Stimulated activated CD4-positive, alpha-beta T cell treated with anti-CD3 and anti-CD28 coated beads, Interleukin-15, amount 100 ng/mL, for 24 hours (primary cell): ENCODE data around the gene SLC39A2.
"Not testable (repeated sequence)": the region's sequence is repeated elsewhere in the genome, so short reads cannot be mapped to it uniquely, and the experiment has no call there.

Experiments used
- DNase-seq: peaks from one replicate; pipeline ENCODE4 v3.0.0-alpha.2; 2020

SLC39A2 gene

DNA sequence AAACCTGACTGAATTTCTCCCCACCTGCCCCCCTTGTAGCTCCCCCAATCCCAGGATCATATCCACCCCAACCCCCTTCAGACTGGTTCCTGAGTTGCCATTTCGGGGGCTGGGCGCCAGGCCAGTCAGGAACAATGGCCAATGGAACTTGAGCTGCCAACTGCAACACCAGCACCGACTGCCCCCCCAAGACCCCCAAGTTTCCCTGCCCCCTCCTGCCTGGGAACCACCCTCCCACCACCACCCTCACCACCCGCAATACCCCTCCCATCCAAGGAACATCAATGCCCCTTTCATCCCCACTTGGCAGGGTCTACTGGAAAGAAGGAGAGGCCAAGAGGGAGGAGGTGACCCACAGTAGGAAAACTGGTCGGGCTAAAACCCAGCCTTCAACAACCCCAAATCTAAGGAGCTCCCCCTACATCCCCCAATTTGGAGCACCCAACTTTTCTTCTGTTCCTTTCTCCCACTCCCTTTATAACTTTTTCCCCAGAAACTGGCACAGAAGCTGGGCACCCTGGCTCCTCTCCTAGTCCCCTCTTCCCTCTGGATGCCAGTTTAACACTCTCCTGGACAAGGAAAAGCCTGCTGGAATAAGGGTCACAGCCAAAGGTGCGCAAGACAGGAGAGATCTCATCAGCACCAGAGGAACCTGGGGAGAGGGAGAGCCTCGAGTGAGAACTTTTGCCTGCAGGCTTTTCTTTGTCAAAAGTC, 27.3 kb downstream of the SLC39A2 start:
- no peak for DNase-seq

DNA sequence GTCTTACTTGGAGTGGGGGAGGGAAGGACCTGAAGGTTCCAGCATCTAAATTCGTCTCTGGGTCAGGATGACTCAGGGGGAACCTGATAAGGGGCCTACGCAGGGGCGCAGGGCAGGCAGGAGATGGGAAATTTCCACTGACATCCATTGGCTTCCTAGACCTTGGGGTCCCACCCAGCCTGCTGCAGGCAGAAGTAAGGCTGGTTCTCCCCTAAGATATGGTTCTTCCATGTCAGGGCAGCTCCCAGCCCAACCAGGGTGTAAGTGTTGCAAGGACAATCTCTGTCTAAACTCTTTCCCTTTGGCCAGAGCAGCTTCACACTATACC, 27.9 kb downstream of the SLC39A2 start:
- no peak for DNase-seq

GRCh38 chr14:21029917-21030316, 30.8 kb downstream of the SLC39A2 start, which contains the start of gene TPPP2:
Gene TPPP2, plus strand, starts transcription at chr14:21030217. Its CDS starts 365 bp downstream, at chr14:21030582.
- no peak for DNase-seq

GRCh38 chr14:21030531-21030930, 31.4 kb downstream of the SLC39A2 start:
- DNase-seq, result no peak

DNA sequence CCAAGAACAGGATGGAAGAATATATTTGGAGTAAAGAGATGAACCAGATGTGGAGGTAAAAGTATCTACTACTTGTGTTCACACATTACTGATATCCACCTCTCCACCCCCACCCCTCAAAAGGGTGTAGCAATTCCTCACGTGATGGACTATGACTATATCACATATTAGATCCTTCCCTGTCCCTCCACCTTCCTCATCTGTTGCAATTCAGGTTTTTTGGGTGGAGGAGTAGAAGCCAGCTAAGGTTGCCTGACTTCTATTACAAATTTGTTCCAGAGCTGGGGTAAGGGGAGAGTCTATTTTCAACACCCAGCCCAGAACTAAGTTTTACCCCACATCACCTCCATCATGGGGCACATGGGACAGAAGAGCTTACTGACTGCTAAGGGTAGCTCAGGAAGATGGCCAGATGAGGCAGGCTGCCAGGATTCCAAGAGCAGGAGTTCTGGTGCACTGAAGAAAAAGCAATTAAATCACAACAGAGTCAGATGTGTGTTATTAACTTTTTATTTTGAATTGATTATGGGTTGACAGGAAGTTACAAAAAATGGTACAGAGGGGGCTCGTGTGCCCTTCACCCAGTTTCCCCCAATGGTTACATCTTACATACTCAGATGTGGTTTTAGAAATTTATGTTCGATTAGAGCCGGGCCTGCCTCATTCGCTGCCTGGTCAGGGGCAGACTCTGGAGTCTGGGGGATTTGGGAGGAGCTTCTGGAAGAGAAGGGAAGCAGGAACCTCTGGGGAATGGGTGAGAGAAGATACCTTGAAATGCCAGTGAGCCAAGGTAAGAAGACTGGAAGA, 33.4 kb downstream of the SLC39A2 start:
- DNase-seq, result no peak

DNA sequence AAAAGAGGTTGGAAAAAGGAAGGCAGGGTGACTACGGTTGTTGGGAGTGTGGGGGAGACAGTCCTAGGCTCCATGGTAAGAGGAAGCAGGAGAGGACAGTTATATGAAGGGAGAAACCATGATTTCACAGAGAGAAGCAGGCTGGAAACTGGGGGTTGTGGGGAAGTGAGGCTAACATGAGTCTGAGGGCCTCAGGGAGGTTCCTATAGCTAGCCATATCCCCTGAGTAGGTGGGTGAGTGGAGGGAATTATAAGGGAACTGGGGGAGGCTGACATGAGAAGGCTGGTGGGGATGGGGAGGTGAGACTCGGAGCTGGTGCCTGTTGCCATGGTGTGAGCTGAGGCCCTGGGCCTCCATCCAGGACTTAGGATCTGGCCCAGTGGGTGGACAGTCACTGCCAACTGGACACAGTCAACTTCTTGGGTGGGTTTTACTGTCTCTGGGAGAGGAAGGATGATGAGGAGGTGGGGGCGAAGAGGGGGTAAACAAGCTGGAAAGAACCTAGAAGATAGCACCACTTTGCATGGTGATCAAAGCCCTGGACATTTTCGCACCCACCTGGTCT, 34.1 kb downstream of the SLC39A2 start:
- DNase-seq, result no peak

DNA sequence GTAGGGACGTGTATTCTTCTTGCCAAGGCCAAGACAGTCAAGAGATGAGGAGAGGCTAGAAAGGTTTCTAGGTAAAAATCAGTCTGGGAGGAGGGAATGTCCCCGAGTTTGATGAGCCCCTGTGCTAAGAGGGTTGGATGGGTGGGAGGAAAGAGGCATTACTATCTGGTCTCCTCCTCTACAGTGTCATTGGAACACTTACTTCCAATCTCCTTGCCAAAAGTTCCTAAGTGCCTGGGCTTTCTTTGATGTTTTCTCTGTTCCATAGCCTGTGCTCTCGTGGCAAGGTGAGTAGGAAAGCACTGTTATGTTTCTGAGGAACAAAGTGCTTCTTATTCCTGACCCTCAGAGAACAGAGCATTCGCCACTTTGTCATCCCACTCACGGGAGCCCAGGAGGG, 35.6 kb downstream of the SLC39A2 start, which contains the start of gene RNASE13:
Gene RNASE13 (minus strand): TSS at position 101 of the 400 bp plus-strand sequence. CDS start 519 bp downstream, outside the sequence.
- no peak for DNase-seq

DNA sequence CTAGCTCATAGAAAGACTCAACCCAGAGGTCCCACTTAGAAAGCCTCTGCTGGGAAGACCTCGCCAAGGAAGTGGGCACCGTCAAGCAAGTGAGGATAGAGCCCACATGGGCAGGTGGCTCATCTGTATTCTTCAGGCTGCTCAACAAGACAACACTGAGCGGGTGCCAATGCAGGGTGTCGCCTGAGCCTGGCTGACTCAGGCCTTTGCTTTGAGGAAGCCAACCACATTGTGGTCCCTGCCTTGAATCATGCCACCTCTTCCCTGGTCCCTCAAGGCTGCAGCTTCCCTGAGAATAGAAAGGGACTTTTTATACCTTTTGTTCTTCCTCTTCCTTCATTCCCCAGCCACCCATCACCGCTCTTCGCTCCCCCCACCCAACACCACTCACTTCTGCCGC, 37.7 kb downstream of the SLC39A2 start:
- DNase-seq, result no peak

DNA sequence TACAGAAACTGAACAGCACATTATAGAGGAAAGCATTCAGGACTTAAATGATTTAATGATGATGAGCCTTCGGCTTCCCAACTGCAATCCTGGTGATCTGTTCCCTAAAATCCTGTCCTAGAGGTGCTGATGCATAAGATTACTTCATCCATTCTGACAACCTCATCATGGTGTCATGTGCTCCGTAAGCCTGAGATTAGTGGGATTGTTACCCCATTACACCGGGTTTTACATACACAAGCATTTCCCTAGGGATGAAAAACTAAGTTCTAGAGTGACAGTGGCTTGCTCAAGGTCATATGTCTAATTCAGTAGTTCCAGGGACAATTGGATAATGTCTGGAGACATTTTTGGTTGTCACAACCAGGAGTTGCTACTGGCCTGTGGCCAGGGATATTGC, 38.1 kb downstream of the SLC39A2 start:
- no peak for DNase-seq

DNA sequence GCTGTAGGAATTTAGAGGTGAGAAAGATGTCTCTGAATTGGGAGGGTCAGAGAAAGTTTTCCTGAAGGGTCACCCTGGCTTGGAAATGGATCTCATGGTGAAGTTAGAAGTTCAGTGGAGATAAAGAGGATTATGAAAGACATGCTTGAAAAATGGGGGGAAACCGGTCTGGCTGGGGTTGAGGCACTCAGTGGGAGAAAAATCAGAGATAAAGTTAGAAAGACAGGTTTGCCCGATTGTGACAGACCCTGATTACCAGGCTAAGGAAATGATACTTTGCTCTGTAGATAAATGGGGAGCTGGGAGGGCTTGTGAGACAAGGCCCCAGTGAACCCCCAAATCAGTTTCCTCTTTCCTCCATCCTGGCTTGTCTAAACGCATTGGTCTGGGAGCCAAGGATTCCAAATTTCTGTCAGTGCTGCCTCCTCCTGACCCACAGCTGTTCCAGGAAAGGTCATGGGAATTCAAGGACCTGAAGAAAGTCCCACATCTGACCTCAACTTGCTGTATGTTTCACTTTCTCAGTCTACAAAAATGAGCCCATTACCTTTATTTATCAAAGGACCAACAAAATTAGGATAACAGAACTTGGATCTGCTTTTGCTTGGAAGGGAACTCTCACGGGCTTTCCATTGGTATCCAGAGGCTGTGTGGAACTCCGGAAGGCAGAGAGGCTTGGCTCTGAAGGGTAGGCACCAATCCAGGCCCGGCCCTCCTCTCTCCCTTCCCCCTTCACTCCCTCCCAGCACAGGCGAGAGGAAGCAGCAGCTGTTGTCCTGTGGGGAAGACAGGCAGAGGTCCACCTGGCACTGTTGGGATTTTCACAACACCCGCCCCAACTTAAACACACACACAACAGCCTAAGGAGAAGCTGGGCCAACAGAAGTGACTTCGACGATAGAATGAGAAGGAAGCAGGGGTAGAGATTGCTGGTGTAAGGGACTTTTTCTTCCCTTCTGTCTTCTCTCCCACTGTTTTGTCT, 39.6 kb downstream of the SLC39A2 start:
- DNase-seq, result no peak

DNA sequence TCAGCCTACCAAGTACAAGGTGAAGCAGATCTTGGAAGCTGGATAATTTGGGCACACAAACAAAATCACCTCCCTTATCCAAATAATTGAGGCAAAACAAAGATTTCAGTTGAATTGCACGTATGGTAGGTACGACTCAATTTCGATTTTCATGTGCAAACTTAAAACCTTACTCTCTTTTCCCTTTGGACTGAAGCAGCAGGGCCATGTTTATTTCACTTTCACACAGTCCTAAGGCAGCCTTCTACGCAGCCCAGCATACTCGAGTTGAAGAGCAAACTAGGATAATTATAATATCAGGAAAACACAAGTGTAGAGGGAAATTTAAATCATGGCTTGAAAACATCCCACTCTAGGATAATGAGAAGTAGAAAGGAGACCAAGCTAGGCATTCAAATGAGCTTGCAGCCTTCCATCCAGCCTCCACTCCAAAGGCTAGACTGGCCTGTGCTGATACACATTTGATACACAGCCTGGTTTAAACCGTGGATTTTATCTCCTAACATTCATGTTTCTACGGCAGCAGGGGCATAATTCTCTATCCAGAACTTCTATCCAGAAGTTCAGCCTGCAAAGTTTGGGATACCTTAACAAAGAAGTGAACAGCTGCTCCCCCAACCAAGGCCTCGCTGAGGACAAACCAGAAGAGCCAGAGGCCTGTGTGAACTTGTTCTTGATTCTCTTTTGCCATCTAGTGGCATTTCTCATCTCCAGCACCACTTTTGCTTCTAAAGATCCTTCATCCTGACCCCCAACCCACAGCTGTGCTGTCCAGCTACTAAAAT, 40.7 kb downstream of the SLC39A2 start:
- no peak for DNase-seq

GRCh38 chr14:21040370-21040925, 41.4 kb downstream of the SLC39A2 start:
- no peak for DNase-seq

DNA sequence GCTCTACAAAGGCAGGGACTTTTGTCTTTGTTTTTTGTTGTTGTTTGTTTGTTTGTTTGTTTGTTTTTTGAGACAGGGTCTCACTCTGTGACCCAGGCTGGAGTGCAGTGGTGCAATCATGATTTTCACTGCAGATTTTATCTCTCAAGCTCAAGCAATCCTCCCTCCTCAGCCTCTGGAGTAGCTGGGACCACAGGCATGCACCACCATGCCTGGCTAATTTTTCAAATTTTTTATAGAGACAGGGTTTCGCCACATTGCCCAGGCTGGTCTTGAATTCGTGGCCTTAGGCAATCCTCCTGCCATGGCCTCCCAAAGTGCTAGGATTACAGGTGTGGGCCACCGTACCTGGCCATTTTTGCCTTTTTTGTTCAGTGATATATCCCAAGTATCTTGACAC, 41.8 kb downstream of the SLC39A2 start:
- DNase-seq, result not testable (repeated sequence)

DNA sequence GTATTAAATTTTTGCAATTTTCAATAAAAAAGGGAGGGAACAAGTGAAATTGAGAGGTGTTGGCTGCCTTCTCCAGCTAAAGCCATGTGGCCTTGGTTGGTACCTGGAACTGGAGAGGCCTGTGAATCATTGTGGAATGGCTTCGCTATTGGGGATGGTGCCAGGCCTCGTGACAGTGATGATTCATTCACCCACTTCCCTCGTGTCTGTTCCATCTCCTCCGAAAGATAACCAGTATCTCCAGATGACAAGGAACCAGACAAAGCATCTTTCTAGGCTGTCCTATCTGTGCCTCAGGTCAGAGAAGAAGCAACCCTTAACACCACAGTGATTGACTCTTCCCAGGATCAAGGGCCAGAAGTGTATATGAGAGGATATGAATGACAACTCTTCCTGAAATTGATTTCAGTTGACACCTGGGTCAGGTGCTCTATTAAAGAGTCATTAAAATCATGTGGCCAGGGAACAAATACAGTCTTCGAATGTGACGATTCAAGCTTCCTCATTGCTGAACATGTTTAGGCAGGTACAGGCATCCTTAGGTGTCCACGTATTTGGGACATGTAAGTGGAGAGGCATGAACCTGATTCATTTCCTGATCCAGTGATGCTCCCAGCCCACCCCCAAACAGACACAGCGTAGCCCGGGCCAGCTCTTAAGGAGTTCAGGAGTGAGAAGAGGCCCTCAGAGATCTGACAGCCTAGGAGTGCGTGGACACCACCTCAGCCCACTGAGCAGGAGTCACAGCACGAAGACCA, 42.8 kb downstream of the SLC39A2 start, which contains the start of gene RNASE7:
Gene RNASE7 (plus strand): TSS at position 687 of the 758 bp plus-strand sequence. CDS start 631 bp downstream, outside the sequence.
- no peak for DNase-seq

- no peak for DNase-seq
Observed at GRCh38 chr14:21042918-21043317, 43.8 kb downstream of the SLC39A2 start.

- no peak for DNase-seq
Observed at GRCh38 chr14:21043387-21043973, 44.4 kb downstream of the SLC39A2 start.

GRCh38 chr14:21043974-21044618, 45.0 kb downstream of the SLC39A2 start:
- no peak for DNase-seq

DNA sequence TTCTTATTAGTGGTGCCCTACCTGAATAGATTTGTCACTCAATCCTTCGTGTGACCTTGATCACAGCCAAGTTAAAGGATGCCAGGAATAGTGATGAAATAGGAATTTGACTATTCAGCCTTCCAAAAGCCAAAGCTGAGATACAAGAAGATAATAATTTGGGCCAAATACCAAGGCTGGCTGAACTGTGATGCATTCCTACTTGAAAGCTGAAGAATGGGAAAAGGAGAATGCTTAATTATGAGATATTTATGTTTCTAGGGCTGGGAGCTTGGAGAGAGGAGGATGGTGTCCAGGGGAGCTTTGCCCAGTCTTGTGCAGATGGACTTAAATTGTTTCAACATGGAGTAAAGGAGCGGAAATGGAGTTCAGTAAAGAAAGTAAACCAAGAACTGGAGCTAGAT, 48.3 kb downstream of the SLC39A2 start:
- no peak for DNase-seq

DNA sequence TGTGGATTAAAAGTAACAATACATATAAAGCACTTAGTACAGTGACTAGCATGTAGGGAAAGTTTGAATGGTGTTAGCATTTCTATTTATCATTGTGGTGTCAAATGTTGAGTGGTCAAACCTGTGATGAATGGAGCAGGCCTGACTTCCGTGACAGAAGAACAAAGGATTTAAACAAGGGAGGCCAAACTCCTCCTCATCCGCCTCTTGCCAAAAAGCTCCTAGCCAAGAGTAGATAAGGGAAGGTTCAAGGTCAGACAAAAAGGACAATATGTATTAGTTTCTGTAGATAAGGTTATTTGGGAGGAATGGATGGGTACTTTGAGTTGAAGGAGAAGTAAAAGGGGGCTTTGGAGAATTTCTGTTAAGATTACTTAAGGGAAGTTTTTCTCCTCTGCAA, 49.5 kb downstream of the SLC39A2 start:
- DNase-seq, result no peak

DNA sequence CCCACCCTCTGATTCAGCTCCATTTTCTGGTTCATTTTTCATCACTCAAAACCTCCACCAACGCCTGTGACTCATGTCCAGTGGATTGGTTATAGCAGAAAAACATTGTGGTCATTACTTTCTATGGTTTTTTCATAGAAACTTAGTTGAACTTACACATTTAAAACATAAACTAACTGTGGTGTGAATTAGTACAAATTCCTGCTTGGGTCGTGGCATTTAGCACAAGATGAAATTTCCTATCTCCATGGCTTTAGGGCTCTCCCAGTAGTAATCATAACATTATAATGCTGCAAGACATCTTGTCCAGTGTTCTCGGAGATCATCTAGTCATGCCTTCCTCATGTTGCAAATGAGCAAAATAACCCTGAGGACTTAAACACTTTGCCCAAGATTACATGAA, 50.2 kb downstream of the SLC39A2 start:
- no peak for DNase-seq
